Activated T-helper 9 cell treated with anti-CD3 and anti-CD28 coated beads, Interleukin-2, amount 50 U/mL, for 16 hours (primary cell): ENCODE data around the gene ZCCHC2.

Experiments used
- DNase-seq: peaks from one replicate; pipeline ENCODE4 v3.0.0-alpha.2; 2020; ENCODE audit warnings: low read depth

The ZCCHC2 gene

GRCh38 chr18:62522504-62523254, at the start of gene ZCCHC2:
ZCCHC2 (plus strand) TSS chr18:62523025; CDS start chr18:62523425, 400 bp downstream.
- DNase-seq = peak; percentile 97

GRCh38 chr18:62479574-62479973, 43.3 kb upstream of the ZCCHC2 start:
- no peak for DNase-seq

GRCh38 chr18:62480927-62481326, 41.9 kb upstream of the ZCCHC2 start:
- DNase-seq = no peak

DNA sequence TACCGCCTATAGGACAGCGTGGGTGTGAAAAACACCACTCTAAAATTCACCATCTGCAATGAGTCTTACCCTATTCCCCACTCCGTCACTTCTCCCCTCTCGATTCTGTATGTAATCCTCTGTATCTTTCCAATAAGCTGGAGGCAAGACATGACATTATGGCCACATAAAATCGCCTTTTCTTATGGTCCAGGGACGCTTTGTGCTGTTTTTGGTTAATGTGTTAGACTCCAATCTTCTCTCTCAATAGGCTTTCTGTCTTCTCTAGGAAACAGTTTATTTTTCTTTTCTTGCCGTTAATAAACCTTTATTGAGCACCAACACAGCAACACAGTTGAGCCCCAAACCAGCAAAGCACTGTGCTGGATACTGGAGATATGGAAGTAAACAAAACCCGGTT, 37.9 kb upstream of the ZCCHC2 start:
- no peak for DNase-seq

DNA sequence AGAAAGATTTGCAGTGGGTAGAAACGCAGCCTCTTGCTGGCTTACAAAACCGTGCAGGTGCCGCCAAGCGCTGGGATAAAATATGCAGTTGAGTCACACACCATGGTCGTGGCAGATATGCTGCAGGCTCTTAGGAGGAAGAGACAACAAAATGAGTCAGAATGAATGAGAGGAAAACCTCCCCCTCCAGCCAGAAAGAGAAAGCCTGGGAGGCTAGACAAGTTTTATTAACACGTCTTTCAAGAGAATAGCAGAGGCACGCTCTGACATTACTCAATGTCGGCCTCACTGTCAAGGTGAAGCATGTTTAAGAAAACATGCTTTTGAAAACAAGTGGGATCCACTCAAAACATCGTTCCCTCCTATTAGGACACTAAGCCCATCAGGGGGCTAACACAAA, 37.1 kb upstream of the ZCCHC2 start:
- no peak for DNase-seq

DNA sequence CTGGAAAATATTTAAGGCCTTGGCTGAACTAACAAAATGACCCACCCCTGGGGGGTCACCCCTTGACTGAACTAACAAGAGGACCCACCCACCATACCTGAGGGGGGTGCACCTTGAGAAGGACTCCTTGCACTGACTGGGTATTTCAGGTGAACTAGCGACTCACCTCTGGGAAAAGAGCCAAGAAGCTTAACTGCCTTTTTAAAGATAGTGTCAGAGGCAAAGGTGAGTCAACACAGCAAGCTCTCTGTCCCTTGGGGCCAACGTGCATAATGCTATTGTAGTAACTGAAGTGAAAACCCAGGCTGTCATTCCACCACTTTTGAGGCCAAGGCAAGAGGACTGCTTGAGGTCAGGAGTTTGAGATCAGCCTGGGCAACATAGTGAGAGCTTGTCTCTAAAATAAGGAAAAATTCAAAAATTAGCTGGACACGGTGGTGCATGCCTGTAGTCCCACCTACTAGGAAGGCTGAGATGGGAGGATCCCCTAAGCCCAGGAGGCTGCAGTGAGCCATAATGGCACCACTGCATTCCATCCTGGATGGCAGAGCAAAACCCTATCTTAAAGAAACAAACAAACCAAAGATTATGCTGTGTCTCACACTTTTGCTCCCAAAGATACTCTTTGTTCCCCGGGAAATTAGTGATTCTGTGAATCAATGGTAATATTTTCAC, 36.4 kb upstream of the ZCCHC2 start:
- DNase-seq = no peak

DNA sequence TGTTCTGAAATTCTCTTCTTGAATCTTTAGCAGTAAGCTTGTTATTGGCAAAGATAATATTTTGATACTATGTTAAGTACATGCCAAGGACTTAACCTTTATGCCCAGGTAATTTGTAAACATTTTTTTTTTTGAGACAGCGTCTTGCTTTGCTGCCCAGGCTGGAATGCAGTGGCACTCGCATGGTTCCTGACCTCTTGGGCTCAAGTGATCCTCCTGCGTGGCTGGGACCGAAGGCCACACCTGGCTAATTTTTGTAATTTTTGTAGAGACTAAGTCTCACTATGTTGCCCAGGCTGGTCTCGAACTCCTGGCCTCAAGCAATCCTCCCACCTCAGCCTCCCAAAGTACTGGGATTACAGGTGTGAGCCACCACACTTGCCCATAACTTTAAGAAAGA, 35.7 kb upstream of the ZCCHC2 start:
- no peak for DNase-seq

- DNase-seq = no peak
These were observed 31.7 kb upstream of the ZCCHC2 start for GRCh38 chr18:62490967-62491695.

- no peak for DNase-seq
These were observed 29.6 kb upstream of the ZCCHC2 start for GRCh38 chr18:62493033-62493862.

DNA sequence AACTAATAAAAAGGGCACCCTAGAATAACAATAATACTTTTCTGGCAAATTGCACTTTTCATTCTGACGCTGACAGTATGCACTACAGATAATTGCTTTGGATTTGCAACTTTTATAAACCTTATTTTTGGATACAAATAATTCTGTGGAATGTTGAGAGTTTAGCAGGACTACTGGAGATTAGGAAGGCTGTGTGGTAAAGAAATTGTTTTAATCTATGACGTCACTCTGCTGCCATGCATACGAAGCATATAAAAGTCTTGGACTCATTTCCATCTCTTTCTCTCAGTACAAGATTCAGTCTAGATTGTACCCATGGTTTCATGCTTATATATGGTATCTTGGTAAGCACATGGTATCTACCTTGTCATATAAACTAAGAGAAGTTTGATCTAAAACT, 28.1 kb upstream of the ZCCHC2 start:
- DNase-seq = no peak

- DNase-seq = no peak
These were observed 26.6 kb upstream of the ZCCHC2 start for GRCh38 chr18:62496262-62496661.

- no peak for DNase-seq
These were observed 25.5 kb upstream of the ZCCHC2 start for GRCh38 chr18:62497190-62497772.

DNA sequence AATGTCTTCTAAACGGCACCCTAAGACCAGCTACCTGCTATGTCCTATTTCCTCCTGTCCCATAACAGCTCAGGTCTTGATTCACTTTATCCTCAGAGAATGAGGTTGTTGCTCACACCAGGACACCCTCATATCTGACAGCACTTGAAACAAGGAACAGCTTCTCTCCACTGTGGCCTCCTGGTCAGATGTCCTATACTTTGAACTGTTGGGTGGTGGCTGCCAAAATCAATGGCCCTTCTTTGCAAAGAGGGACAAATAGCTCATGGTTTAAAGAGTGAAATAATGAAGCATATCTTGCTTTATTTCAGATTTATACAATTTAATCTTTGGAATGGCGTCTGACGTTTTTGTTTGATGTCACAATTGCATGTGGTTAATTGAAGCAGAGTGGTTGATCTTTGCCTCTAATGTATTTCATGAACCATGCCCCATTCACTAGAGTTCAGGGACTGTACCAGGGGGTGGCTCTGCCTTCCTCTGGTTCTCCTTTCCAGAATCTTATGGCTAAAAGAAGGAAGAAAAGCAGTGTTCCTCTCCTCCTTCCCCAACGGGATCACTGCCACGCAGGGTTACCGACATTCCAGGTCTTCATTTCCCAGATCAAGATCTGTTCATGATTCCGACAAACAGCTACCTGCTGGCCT, 24.1 kb upstream of the ZCCHC2 start:
- DNase-seq = no peak

GRCh38 chr18:62499263-62499650, 23.6 kb upstream of the ZCCHC2 start:
- no peak for DNase-seq

- no peak for DNase-seq
These were observed 22.7 kb upstream of the ZCCHC2 start for GRCh38 chr18:62500174-62500573.

DNA sequence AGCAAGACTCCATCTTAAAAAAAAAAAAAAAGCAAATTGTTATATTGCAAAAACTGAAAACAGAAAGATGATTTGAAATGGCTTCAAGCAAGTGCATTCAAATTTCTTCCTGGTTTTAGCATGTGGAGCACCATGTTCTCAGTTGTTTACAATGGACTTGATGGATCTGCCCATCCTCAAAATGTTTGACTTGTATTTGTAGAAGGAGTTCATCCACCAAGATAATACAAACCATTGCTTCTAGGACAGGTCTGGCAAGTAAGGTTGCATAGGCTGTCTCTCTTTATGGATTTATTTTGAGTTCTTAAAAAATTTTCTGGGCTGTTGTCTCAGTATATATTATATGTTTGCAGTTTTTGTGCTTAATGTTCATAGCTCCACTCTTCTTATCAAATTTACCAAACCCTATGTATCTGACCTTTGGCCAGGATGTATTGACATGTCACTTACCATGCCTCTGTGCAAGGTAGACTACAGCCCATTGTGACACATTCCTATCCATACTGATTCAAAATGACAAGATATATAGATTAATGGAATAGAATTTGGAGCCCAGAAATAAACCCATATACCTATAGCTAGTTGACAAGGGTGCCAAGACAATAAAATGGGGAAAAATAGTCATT, 21.7 kb upstream of the ZCCHC2 start:
- no peak for DNase-seq

- DNase-seq = no peak
These were observed 16.9 kb upstream of the ZCCHC2 start for GRCh38 chr18:62505669-62506494.

DNA sequence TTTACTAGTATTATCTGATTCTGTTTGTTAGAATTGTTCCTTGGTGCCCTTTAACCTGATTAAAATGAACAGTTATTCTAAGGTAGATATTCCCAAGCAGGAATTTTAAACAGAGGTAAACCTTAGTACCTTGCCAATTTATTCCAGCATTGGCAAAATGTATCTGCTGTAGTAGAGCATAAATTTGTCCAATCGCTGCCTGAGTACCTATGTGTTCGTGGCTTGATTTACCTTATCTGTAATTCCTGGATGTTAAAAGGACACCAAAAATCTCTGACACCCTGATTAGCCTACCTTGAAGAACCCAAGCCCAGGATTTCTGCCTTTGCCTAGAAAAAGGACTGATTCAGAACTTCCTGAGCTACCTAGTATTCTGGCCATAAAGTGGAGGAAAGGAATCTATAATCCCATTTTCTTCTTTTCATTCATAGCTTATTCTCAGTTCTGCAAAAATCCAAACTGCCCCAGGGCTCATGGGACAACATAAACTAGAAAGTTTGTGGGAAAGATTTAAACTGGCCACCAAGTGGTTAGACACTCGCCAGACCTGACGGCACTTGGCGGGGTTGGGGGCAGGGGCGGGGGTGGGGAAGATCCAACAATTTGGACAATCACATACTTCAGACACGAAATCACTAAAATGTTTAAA, 16.2 kb upstream of the ZCCHC2 start:
- DNase-seq = no peak

DNA sequence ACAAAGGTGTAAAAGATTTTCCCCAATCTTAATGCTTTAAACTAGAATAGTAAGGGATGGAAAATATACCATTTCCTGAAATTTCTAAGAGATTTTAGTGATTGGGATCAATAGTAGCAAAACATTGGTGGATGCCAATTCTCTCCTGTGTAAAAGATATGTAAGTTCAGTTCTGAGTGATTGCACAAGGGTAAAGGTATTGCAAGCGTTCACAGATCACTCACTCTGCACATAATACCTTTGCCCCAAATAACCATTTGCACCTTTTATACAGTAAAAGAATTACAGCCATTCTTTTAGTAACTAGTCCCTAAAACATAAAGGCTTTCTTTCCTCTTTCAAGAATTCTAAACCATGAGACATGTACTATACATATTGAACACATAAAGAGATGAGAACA, 13.0 kb upstream of the ZCCHC2 start:
- DNase-seq = no peak
